Anterior cingulate cortex (tissue), 58 donors: ENCODE results near the gene ELP1.
"Not testable (repeated sequence)": the region's sequence is repeated elsewhere in the genome, so short reads cannot be mapped to it uniquely, and the experiment has no call there.

Experiments
- DNase-seq, 58 donors: peaks; one replicate each; lab custom pipeline; 2025; lab: John Stamatoyannopoulos, UW

ELP1 gene

GRCh38 chr9:108886594-108887271 lies 47.2 kb downstream of the ELP1 start:
- not testable (repeated sequence) for DNase-seq

GRCh38 chr9:108885643-108886348 lies 48.1 kb downstream of the ELP1 start:
- DNase-seq = peak in 1 of 58 donors; percentile 10

GRCh38 chr9:108884701-108885100 lies 49.2 kb downstream of the ELP1 start:
- DNase-seq = no peak

- DNase-seq = no peak
Observed at GRCh38 chr9:108883085-108883484, 50.8 kb downstream of the ELP1 start.

GRCh38 chr9:108882052-108882888 lies 51.7 kb downstream of the ELP1 start:
- DNase-seq = no peak

GRCh38 chr9:108880738-108881316 lies 53.1 kb downstream of the ELP1 start:
- no peak for DNase-seq

- no peak for DNase-seq
Observed at GRCh38 chr9:108877524-108877923, 56.4 kb downstream of the ELP1 start.

- no peak for DNase-seq
Observed at GRCh38 chr9:108876425-108876824, 57.5 kb downstream of the ELP1 start.

- no peak for DNase-seq
Observed at GRCh38 chr9:108874058-108874788, 59.7 kb downstream of the ELP1 start.

GRCh38 chr9:108869092-108869725 lies 64.7 kb downstream of the ELP1 start:
- no peak for DNase-seq

- no peak for DNase-seq
Observed at GRCh38 chr9:108867829-108868228, 66.1 kb downstream of the ELP1 start.

GRCh38 chr9:108867116-108867515 lies 66.8 kb downstream of the ELP1 start:
- no peak for DNase-seq

GRCh38 chr9:108866001-108866420 lies 67.9 kb downstream of the ELP1 start:
- DNase-seq = no peak

- DNase-seq = no peak
Observed at GRCh38 chr9:108865037-108865436, 68.9 kb downstream of the ELP1 start.

- DNase-seq = no peak
Observed at GRCh38 chr9:108864446-108864845, 69.5 kb downstream of the ELP1 start.

GRCh38 chr9:108863891-108864290 lies 70.0 kb downstream of the ELP1 start:
- DNase-seq = no peak

- DNase-seq = no peak
Observed at GRCh38 chr9:108861997-108862396, 71.9 kb downstream of the ELP1 start, which contains the start of gene ACTL7A. Gene ACTL7A, plus strand, starts transcription at chr9:108862266. Its CDS starts 57 bp downstream, at chr9:108862323.

- no peak for DNase-seq
Observed at GRCh38 chr9:108861464-108861863, 72.5 kb downstream of the ELP1 start.

GRCh38 chr9:108860764-108861163 lies 73.2 kb downstream of the ELP1 start:
- no peak for DNase-seq

- no peak for DNase-seq
Observed at GRCh38 chr9:108860354-108860753, 73.6 kb downstream of the ELP1 start.
